HG03196 (cell line): ENCODE data around the gene LRP1B.

Source experiments
- ATAC-seq: cut with Tn5 transposase; IDR thresholded peaks from one replicate; pipeline ENCODE4 v1.9.1; 2021; ENCODE audit not compliant: unreplicated experiment

The LRP1B gene

DNA sequence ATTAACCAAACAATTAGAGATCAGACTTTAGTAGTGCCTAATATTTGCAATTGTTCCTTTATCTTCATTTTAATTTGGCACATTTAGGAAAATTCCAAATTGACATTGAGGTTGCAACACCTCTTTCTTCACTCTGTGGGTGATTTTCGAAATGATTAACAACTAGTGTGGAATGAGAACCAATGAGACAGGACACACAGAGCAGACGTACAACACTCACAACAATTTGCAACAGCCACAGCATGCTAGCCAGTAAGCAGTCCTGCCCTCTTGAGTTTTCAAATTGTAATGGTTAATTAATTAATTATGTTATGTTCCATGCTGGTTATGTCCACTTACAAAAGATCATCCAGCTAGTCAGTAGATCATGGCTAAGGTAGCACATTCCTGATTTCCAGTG lies 339.3 kb downstream of the LRP1B start:
- ATAC-seq: no peak

DNA sequence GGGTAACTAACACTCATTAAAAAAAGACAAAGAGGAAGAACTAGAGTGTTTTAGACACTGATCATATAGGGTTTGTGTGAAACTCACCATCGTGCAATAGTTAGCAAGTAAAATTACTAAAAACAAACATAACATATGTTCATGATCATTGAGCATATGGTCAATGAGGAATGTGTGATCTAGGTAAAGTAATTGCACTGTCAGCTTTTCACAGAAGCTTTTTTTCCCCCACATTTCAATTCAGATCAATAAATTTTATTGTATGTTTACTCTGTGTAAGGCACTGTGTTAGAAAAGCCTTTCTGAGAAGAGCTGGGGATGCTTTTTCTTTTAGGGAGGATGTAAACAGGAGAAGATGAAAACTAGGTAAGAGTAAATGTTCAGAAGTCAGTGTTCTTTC lies 348.2 kb downstream of the LRP1B start:
- no peak for ATAC-seq

DNA sequence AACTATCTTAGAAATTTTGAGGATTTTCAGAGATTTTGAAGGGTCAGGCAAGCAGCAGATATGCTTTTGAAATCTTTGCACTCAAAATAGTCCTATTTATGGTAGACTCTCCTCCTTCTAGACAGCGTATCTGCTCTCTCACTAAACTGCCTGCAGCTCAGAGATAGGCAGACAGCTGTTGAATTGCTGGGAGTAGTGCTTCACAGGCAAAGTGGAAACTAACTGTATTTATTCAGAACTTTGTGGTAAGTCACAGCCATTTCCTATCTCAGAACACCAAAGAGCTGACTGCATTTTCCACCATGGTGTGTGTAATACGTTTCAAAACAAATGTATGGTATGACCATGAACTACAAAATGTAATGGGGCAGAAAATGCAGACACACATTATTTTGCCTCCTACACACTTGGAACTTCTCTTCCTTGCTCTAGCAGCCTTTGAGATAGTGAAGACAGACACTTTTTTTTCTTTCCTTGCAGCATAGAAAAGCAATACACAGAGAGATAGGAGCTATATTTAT lies 352.4 kb downstream of the LRP1B start:
- no peak for ATAC-seq

DNA sequence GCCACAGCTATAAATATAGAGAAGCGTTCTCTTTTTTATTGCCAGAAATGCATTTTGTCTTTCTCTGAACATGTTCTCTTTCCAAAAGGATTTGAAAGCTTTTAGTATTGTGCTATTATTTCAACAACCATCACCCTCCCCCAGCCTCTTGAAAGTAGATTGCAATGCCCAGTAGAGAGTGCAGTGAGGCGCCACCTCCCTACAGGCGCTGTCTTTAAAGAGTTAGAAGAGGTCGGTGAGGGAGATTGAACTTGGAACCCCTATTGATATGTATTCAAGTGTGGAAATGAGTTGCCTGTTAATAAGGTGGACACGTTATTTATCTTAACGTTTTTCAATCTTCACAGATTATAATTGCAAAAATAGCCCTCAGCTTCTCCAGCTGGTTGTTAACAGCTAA lies 360.3 kb downstream of the LRP1B start:
- no peak for ATAC-seq

DNA sequence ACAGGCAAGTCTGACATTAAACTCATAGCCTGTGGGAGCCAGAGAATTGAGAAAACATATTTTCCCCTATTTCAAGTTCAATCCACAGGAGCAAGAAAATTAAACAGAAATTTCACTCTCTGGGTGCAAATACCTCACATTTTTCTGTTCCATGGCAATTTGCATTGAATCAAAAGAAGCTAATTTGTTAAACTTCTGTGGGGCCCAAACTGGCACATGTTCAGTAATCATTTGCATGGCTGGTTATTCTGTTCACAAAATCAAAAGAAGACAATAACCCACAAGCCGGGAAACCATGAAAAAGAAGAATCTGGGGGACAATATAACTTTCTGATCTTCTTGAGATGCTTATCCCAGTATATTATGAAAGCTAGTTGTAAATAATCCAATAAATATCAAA lies 363.1 kb downstream of the LRP1B start:
- ATAC-seq: no peak

DNA sequence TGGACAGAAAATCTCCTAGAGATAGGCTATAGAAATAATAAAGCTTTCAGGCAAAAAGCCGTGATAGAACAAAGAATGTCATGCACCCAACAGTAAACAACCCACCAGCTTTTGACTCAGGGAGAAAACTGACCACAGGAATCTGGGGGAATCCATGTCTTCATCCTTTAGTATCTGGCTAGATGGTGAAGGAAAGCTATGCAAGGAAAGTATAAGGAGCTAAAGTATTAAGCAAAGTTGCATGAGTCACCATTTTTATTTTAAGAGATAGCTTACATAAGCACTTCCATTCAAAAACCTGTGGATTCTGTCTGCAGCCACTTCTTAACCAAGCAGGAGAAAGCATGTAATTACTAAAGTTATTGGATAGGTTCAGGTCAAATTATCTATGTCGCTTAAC lies 363.8 kb downstream of the LRP1B start:
- no peak for ATAC-seq

DNA sequence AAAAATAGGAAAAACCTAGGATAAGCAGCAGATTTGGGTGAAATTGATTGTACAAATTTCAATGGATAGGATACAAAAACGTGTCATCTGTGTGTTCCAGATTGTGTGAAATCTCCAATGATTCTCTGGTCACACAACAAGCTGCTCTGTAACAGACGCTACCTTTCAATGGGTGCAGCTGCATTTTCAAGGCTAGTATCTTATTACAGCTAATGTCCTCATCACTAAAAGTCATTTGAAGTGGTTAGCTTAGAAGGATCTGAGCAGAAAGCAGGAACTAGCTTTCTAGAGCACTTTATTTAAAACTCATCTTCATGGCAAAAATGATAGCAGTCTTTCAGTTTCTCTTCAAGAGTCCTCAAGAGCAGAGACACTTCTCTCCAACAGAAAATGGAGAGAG lies 364.6 kb downstream of the LRP1B start:
- ATAC-seq: no peak

DNA sequence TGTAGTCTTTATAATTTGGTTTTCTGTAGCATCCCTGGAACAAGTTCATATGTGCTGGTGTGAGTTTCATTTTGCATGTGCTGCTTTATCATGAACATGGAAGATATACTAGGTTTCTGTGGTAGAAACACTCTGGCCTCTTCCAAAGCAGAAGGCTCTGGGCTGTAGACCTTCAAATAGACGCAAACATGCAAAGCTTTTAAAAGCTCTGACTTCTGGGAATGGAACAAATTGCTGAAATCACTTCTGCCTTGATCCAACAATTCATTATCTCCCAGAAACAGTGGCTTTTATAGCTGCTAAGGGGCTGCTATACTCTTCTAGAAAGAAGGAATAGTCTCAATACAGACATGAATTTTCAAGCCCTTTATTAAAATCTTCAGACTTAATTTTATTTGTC lies 382.2 kb downstream of the LRP1B start:
- no peak for ATAC-seq

DNA sequence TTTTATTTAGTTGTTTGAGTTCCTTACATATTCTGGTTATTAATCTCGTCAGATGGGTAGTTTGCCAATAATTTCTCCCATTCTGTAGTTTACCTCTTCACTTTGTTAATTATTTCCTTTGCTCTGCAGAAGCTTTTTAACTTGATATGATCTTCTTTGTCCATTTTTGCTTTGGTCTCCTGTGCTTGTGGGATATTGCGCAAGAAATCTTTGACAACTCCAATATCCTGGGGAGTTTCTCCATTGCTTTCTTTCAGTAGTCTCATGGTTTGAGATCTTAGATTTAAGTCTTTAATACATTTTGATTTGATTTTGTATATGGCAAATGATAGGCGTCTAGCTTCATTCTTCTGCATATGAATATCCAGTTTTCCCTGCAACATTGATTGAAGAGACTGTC lies 389.2 kb downstream of the LRP1B start:
- no peak for ATAC-seq

DNA sequence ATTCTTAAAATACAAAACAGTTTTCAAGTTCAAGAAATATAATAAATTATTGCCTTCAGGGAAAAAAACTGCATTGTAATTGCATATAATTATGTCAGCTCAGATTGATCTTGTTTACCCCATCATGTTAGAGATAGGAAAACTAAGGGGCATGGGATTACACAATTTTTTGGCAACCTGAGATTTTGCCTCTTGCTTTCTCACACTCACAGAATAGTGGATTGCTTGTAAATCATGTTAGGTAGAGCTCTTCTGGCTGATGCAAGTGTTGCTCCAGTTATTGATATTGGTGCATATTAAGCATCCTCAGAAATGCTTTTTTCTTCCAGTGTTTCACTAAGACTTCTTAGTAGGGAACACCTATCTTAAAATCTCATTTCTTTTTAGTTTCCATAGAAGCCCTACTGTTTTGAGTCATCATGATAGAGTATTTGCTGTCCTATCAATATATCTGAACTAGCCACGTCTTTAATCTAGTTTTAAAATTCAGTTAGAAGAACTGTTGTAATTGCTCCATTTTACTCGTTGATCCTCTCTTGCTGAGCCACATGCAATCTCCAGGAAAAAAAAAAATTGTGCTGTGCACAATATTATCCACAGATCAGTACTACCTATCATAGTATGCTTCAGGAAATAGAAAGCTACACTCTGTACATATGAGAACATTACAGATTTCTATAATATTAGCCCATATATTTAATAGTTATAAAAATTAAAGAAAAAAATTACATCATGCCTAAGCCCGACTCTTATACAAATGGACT lies 393.1 kb downstream of the LRP1B start:
- no peak for ATAC-seq

DNA sequence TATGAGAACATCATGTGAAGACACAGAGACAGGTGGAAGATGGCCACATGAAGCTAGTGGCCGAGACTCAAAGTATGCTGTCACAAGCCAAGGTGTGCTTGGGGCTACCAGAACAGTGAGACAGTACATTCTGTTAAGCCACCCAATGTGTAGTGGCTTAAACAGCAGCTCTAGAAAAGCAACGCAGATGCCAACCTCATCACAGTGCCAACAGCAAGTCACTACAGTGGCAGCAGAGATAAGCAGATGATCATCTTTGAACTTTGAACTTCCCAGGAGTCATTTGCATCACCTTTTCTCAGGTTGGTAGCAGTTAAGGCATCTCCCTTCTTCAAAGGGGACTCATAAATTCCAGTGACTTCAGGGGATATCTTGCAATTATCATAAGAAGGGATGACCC lies 394.4 kb downstream of the LRP1B start:
- ATAC-seq: no peak

DNA sequence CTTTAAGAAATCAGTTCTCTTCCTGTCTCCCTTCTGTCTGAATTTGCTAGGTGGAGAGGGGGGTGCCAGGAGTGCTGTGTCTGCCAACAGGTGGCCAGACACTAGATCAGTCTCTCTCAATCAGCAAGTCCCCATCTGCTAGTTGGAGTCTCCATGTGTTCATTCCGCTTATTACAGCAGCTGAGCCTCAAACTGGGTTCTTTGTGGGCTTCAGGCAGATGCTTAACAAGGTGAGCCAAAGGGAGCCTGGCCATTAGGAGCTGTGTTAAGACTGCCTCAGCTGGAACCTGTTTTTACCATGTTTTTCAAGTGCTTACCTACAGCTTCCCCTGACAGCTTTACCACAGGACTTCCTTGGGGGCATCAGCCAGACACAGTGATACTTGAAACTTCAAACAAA lies 401.9 kb downstream of the LRP1B start:
- ATAC-seq: no peak

DNA sequence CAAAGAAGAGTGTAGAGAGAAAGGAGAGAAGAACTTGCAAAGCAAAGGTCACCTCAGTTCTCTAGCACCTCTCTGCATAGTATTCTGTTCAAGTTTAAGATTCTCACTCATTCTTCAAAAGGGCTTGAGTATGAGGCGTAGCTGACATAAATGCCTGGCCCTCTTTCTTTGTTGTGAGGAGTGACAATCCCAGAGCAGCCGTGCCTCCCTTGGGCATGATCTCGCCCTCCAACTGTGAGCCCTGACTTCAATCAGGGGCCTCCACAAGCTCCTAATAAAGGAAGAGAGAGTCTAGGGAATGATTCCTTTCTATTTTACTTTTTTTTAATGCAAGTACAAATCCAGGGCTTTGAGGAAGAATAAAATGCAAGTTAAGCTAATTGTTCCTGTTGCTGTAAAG lies 402.7 kb downstream of the LRP1B start:
- ATAC-seq: no peak

DNA sequence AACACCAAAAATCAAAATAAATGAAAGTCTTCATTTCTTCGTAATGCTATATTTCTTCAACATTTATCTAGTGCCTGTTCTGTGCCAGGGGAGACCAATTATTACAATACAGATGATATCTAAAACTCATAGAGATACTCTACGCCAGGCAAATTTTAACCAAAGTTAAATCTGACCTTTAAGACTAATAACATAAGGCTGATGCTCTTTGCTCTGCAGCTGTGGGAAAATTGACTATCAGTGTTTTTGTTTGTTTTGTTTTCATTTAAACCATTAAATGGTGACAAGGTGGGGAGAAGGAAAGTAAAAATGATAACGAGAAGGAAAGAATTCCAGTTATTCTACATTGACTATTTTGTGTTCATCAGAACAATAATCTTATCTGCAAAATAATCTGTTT lies 406.4 kb downstream of the LRP1B start:
- no peak for ATAC-seq

DNA sequence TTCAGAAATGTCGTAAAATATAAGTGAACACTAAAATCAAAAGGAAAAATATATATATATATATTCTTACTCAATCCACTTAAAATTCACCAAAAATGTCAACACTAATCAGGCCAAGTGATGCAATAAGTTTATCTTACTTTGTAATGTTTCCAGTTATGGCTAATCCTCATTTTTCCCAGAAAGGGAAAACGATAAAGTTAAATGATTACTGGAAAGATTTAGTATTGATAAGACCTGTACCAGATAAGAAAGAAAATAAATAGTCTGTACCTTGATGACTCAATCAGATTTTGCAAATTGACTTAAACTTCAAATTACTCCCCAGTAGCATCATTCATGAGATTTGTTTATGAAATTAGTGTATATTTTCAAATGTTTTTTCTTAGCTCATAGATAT lies 407.0 kb downstream of the LRP1B start:
- ATAC-seq: no peak

DNA sequence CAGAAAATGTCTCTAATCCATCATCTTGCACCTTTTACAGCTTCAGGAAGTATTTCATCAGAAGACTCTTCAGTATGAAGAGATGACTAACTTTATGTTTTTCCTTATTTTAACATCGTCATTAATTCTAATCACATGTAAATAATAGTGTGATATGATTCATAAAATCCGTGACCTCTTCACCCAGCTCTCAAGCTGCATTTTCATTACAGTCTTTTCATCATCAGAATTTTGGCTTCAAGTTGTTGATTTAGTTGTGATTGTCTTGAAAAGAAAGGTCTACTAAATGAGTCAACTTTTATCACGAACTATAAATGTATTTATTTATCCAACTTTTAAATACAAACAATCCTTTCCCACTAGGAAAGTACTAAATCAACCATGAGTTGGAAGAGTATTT lies 410.3 kb downstream of the LRP1B start:
- no peak for ATAC-seq

DNA sequence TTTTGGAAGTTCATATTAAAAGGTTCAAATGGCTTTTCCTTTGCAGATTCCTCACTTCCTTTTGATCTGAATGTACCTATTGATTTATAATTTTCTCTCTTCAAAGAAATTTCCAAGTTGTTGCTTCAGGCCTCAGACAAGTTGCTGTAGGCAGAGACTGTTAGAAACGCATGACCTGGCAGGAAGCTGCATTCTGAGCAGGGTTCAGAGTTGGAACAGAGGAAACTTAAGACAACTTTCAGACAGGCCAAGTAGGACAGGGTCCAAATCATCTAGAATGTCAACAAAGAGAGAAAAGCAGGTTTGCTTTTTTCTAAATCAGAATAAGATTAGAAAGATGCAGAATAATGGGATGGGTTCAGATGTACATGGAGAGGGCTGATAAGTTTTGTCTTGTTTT lies 416.3 kb downstream of the LRP1B start:
- no peak for ATAC-seq

DNA sequence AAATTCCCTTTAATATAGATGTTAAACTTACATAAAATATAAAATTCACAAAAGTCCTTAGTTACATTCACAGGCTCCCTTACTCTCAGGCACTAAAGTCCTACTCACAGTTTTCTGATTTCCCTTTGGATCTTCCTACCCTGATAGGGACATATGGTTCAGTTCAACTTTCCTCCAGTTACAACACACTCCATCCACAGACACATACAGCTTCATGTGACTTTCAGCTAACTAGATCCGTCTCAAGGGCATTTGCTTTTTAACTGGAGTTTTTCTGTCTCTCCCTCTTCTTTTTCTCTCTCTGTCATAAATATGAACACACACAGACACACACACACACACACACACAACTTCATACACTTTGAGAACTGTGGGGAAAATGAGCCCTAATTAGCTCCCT lies 419.2 kb downstream of the LRP1B start:
- ATAC-seq: no peak

DNA sequence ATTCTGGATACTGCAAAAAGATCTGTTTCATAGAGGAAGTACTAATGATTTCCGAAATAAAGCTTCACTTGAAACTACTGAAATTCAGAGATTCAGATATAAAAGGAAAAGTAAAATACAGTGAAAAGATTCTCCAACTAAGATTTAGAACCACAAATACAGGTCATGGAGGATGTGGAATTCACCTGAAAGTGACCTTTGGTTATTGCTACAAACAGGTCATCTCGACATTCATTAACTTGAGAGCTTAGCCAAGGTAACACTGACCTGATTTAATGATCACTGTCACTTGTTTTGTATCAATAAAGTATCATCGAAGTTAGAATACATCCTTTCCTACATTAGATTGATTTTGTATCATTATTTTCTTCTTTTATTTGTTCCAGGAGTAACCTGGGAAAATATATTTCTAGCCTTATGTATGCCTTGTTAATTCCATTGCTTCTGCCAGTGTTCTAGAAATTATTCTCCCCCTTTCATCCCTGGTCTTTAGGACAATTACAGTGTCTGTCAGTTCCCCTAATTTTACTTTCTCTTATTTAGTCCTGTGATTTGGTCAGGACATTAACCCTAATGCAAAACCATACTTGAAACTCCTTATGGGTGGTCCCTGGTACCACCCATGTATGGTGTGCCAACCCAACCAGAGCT lies 420.1 kb downstream of the LRP1B start:
- ATAC-seq: no peak

DNA sequence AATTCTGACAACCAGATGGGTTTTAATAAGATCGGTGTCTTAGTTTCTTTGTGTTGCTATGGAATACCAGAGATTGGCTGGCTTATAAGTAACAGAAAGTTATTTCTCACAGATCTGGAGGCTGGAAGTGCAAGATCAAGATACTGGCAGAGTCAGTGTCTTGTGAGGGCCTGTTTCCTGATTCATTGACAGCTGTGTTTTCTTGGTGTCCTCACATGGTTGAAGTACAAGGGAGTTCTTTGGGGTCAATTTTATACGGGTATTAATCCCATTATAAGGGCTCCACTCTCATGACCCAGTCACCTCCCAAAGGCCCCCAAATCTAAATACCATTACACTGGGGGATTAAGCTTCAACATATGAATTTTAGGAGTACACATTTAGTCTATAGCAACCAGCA lies 421.1 kb downstream of the LRP1B start:
- ATAC-seq: no peak

DNA sequence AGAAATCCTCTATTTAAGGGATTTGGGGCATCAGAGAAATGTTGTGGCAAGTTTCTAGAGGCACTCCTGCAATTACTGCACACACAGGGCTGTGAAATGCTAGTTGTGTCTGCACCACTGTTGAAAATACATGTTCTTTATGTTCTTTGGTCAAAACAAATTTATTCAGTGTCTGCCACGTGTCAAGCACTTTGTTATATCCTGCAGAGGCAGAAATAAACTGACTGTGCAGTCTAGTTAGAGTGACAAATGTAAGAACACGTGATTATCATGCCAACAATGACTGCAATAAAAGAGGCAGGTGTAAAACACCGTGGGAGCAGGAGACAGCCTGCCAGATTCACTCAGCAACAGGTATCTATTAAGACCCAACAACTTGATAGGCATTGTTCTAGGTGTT lies 423.3 kb downstream of the LRP1B start:
- ATAC-seq: no peak

DNA sequence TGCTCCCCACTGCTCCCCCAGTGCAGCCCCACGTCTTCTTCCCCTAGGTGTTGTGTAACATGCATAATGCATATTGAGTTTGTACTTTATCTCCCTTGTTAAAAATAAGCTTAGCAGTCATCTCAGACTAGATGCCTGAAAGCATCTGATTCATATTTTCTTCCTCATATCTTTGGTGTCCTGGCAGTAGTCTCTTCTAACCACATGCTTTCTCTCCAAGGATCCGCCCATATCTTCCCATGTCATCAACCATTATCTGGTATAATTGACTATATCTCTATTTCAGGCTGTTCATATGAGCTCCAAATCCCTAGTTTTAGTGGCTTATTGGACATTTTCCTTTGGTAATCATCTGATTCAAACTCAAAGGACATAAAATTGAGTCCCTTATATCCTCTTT lies 426.3 kb downstream of the LRP1B start:
- ATAC-seq: no peak

DNA sequence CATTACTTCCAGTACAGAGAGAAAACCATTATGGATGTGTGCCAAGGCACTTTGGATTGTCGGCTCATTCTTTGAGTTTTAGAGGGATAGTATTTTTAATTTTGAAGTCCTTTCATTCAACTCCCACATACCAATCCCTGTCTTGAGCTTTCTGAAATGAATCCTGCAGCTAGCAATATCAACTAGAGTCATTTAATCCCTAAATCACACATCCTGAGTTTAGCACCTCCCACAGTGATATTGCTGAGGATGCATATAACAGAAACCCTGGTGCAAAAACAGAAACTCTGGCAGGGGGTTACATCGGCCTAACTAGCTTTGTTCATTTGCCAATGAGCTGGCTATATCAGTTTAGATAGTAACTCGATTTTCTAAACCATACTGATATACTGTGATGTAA lies 427.3 kb downstream of the LRP1B start:
- ATAC-seq: no peak
